Thyroid gland (tissue), 4 donors: ENCODE data around the gene IL2RG. TPM values are rescaled to one million over a fixed set of nuclear protein-coding genes. Genes with fewer than 3 reads are reported as not detected.

Experiments
- DNase-seq, 2 donors: peaks; one replicate each; pipeline ENCODE4 v3.0.0-alpha.2; 2019
- H3K27ac ChIP-seq, 3 donors: fragments of 200-600 bp; sonication (generic); 1 replicate in 2 of 3; 2 replicates in 1 of 3; pipeline ENCODE4 v1.5.1; 2016 to 2019; ENCODE audit warnings: mild to moderate bottlenecking in 1 of 3, moderate library complexity in 1 of 3
- H3K27me3 ChIP-seq: fragments of 200-600 bp; sonication (generic); one replicate; pipeline ENCODE4 v1.5.1; 2019
- H3K36me3 ChIP-seq, 2 donors: fragments of 200-600 bp; sonication (generic); one replicate each; pipeline ENCODE4 v1.5.1; 2016 to 2019
- H3K4me1 ChIP-seq, 2 donors: fragments of 200-600 bp; sonication (generic); one replicate each; pipeline ENCODE4 v1.5.1; 2017 to 2019
- H3K4me3 ChIP-seq, 3 donors: fragments of 200-600 bp; sonication (generic); replicated peaks in 1 of 3; 1 replicate in 2 of 3; 2 replicates in 1 of 3; pipeline ENCODE4 v1.5.1; 2016; ENCODE audit warnings: mild to moderate bottlenecking in 1 of 3
- H3K9me3 ChIP-seq: fragments of 200-600 bp; sonication (generic); one replicate; pipeline ENCODE4 v1.5.1; 2017
- POLR2A ChIP-seq, 2 donors: fragments of 450-650 bp; IDR thresholded peaks; one replicate each; pipeline ENCODE4 v1.6.1; 2017; ENCODE audit warnings: antibody characterized with exemption in 2 of 2, mild to moderate bottlenecking in 2 of 2, moderate library complexity in 1 of 2
- WGBS, 2 donors: methylation state at CpG; one replicate each; pipeline ENCODE4 v1.1.5; 2017; 5-methylcytosine and 5-hydroxymethylcytosine counted together
- intact Hi-C: fragments of 100-400 bp; cut with DNase I; formaldehyde crosslinking; loops from one replicate; pipeline ENCODE4 v1.15.1; 2023
- total RNA-seq, 4 donors: library from RNA; depleted of rRNA; stranded (reverse); fragments of >200 nt; gene quantifications; one replicate each; pipeline ENCODE4 v1.2.3, GENCODE V29; 2016
- TF ChIP-seq, protein P1 (sequence below), 6 experiments: fragments of 200-600 bp in 3 of 6; fragments of 450-650 bp in 3 of 6; sonication (generic) in 3 of 6; IDR thresholded peaks; one replicate each; pipeline ENCODE4 v1.5.1; 2016 to 2019; ENCODE audit warnings: antibody characterized with exemption in 6 of 6, mild to moderate bottlenecking in 2 of 6, inconsistent platforms in 1 of 6, moderate library complexity in 1 of 6

Gene IL2RG
- total RNA-seq, 4 donors from 2014 or later = 2.1 to 14.8 (median 4.8) TPM

DNA sequence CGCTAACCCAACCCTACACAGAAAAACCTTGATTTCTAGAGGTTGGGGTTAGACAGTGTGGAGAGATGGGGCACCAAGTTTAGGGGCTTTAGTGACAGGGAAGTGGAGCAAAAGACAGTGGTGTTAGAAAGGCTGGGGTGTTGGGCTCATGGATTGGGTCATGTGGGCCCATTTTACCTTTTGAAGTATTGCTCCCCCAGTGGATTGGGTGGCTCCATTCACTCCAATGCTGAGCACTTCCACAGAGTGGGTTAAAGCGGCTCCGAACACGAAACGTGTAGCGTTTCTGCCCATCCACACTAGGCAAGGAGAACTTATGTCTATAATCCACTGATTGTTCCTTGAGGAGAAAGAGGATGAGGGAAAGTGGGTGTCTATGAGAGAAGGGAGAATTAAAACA lies 2.3 kb downstream of the IL2RG start:
- Histone ChIP-seq H3K9me3 (no peaks in the 10 kb centered on the region), H3K36me3 (no peaks in the 10 kb centered on the region), H3K4me3 (no peak overlapping the region), H3K27me3 (no peaks in the 10 kb centered on the region), H3K27ac (no peak overlapping the region), H3K4me1 (no peaks in the 10 kb centered on the region)
- WGBS, 2 donors = 92 to 98% methylated on average over 6 of the region's 6 CpGs
- intact Hi-C loops = no loop called here
- TF ChIP-seq, protein P1, sequence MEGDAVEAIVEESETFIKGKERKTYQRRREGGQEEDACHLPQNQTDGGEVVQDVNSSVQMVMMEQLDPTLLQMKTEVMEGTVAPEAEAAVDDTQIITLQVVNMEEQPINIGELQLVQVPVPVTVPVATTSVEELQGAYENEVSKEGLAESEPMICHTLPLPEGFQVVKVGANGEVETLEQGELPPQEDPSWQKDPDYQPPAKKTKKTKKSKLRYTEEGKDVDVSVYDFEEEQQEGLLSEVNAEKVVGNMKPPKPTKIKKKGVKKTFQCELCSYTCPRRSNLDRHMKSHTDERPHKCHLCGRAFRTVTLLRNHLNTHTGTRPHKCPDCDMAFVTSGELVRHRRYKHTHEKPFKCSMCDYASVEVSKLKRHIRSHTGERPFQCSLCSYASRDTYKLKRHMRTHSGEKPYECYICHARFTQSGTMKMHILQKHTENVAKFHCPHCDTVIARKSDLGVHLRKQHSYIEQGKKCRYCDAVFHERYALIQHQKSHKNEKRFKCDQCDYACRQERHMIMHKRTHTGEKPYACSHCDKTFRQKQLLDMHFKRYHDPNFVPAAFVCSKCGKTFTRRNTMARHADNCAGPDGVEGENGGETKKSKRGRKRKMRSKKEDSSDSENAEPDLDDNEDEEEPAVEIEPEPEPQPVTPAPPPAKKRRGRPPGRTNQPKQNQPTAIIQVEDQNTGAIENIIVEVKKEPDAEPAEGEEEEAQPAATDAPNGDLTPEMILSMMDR (IDR thresholded peaks at IDR 0.05) = no peak
- no peak for TF ChIP-seq POLR2A (IDR thresholded peaks at IDR 0.05)
- DNase-seq = no peak

- no peaks in the 10 kb centered on the region for H3K9me3 ChIP-seq
- WGBS, 2 donors = 43 to 55% methylated on average over 6 to 8 of the region's 9 CpGs
- no peaks in the 10 kb centered on the region for H3K4me1 ChIP-seq
- no peak for TF ChIP-seq POLR2A (IDR thresholded peaks at IDR 0.05)
- TF ChIP-seq, protein P1 (IDR thresholded peaks at IDR 0.05) = no peak
- intact Hi-C loops = no loop called here
- no peak overlapping the region for H3K4me3 ChIP-seq
- no peaks in the 10 kb centered on the region for H3K36me3 ChIP-seq
- DNase-seq = no peak
- no peak overlapping the region for H3K27ac ChIP-seq
- no peaks in the 10 kb centered on the region for H3K27me3 ChIP-seq
Measured at GRCh38 chrX:71107762-71108360, 3.5 kb downstream of the IL2RG start.

GRCh38 chrX:71107245-71107644 lies 4.1 kb downstream of the IL2RG start:
- Histone ChIP-seq H3K27me3 (no peaks in the 10 kb centered on the region), H3K4me1 (no peaks in the 10 kb centered on the region), H3K4me3 (no peak overlapping the region), H3K36me3 (no peaks in the 10 kb centered on the region), H3K27ac (no peak overlapping the region), H3K9me3 (no peaks in the 10 kb centered on the region)
- no peak for TF ChIP-seq POLR2A (IDR thresholded peaks at IDR 0.05)
- TF ChIP-seq, protein P1 (IDR thresholded peaks at IDR 0.05) = no peak
- DNase-seq = no peak
- intact Hi-C loops = no loop called here
- WGBS, 2 donors = 75 to 79% methylated on average over 4 of the region's 4 CpGs

DNA sequence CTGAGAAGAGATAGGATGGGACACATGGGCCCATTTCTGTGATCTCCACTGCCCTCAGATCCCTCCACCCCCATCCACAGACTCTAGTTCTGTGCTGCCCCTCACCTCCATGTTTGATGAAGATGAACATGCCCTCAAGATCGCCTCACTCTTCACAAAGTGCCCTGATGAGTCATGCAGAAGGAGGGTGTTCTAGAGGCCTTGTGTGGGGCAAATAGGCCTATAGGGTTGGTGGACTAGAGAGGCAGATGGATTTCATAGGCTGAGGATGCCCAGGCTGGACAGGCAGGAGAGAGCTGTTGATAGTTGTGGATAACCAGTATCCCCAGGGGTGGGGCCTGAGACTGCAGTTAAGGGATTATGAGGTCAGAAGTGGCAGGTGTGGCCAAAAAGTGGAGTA lies 5.0 kb downstream of the IL2RG start, which contains the start of gene CXorf65:
Gene CXorf65, minus strand, starts transcription at position 314 of the 400 bp plus-strand sequence. Its CDS starts 184 bp downstream, at position 130.
- Histone ChIP-seq H3K27me3 (no peaks in the 10 kb centered on the region), H3K4me1 (no peaks in the 10 kb centered on the region), H3K27ac (no peak within 1 kb of the TSS), H3K9me3 (no peaks in the 10 kb centered on the region), H3K36me3 (no peaks in the 10 kb centered on the region), H3K4me3 (no peak within 1 kb of the TSS)
- DNase-seq = no peak
- 80 to 88% methylated on average over 1 of the region's 1 CpG for WGBS, 2 donors
- intact Hi-C loops = no loop called here
- TF ChIP-seq, protein P1 (IDR thresholded peaks at IDR 0.05) = no peak

GRCh38 chrX:71105628-71106027 lies 5.7 kb downstream of the IL2RG start:
- no peak for DNase-seq
- Histone ChIP-seq H3K9me3 (no peaks in the 10 kb centered on the region), H3K4me1 (no peaks in the 10 kb centered on the region), H3K36me3 (no peaks in the 10 kb centered on the region), H3K4me3 (no peak overlapping the region), H3K27me3 (no peaks in the 10 kb centered on the region), H3K27ac (no peak overlapping the region)
- intact Hi-C loops = no loop called here
- WGBS, 2 donors = 90 to 100% methylated on average over 3 of the region's 3 CpGs
- TF ChIP-seq, protein P1 (IDR thresholded peaks at IDR 0.05) = no peak
- no peak for TF ChIP-seq POLR2A (IDR thresholded peaks at IDR 0.05)
